Endothelial cell of umbilical vein (primary cell): ENCODE results near the gene APBB2. TPM values are rescaled to one million over a fixed set of nuclear protein-coding genes. Genes with fewer than 3 reads are reported as not detected.
"Not testable (repeated sequence)": the region's sequence is repeated elsewhere in the genome, so short reads cannot be mapped to it uniquely, and the experiment has no call there.

ENCODE experiments used
- BruUV-seq: library from RNA; stranded (reverse); fragments of 400-500 nt; replicated peaks from 2 replicates; lab custom pipeline; 2021; lab: Mats Ljungman, UMichigan
- CTCF ChIA-PET: fragments of 300-600, 350-600 bp; sonication (Branson Sonifier 250); formaldehyde crosslinking; loops from one replicate; lab custom pipeline; 2021; ENCODE audit warnings: antibody characterized with exemption, inconsistent platforms; lab: Charles Lee
- POLR2A ChIA-PET: fragments of 300-600, 350-600 bp; sonication (Branson Sonifier 250); formaldehyde crosslinking; loops from one replicate; lab custom pipeline; 2021; ENCODE audit warnings: antibody characterized with exemption, inconsistent platforms; lab: Charles Lee
- DNase-seq: peaks from one replicate; pipeline ENCODE4 v3.0.0-alpha.2; 2011; ENCODE audit warnings: low read depth, low spot score
- FAIRE-seq: peaks from 2 replicates; lab custom pipeline; 2011; peaks lifted over from hg19 to GRCh38; lab: Jason Lieb, UNC
- H2AFZ ChIP-seq: 2 replicates; pipeline ENCODE4 v1.6.0; 2012; ENCODE audit warnings: low read depth, low read length, control low read depth, inconsistent platforms
- H3K27ac ChIP-seq: 2 replicates; pipeline ENCODE4 v1.5.1; 2011; ENCODE audit warnings: low read depth, mild to moderate bottlenecking, control low read depth, low read length, moderate library complexity; ENCODE audit not compliant: insufficient read depth
- H3K27me3 ChIP-seq, 2 experiments: 2 replicates each; pipeline versions ENCODE4 v1.6.0 to v1.6.1; 2011; ENCODE audit warnings: low read length in 2 of 2, mixed read lengths in 1 of 2; ENCODE audit not compliant: control insufficient read depth in 2 of 2, insufficient read depth in 2 of 2
- H3K36me3 ChIP-seq, 2 experiments: 2 replicates in 1 of 2; 3 replicates in 1 of 2; pipeline ENCODE4 v1.5.1; 2011; ENCODE audit warnings: low read length in 2 of 2, mild to moderate bottlenecking in 1 of 2, moderate library complexity in 1 of 2; ENCODE audit not compliant: control insufficient read depth in 2 of 2, insufficient read depth in 2 of 2; ENCODE audit errors: extremely low read depth in 1 of 2
- H3K4me1 ChIP-seq: 3 replicates; pipeline ENCODE4 v1.5.1; 2011; ENCODE audit warnings: mild to moderate bottlenecking, low read length; ENCODE audit not compliant: control insufficient read depth, insufficient read depth; ENCODE audit errors: extremely low read depth
- H3K4me2 ChIP-seq: 2 replicates; pipeline ENCODE4 v1.6.1; 2011; ENCODE audit warnings: low read length, control low read depth, mixed read lengths; ENCODE audit not compliant: insufficient read depth
- H3K4me3 ChIP-seq, 3 experiments: fragments of 200-600 bp in 1 of 3; sonication (generic), shearing (Covaris generic) in 1 of 3; replicated peaks in 1 of 3; 2 replicates each; pipeline ENCODE4 v1.5.1; 2011 to 2016; ENCODE audit warnings: control low read depth in 3 of 3, low read length in 3 of 3, mild to moderate bottlenecking in 2 of 3, inconsistent platforms in 1 of 3, low read depth in 1 of 3, moderate library complexity in 1 of 3; ENCODE audit not compliant: insufficient read depth in 1 of 3
- H3K79me2 ChIP-seq: 2 replicates; pipeline ENCODE4 v1.6.0; 2012; ENCODE audit warnings: low read length, inconsistent platforms; ENCODE audit not compliant: control insufficient read depth, insufficient read depth
- H3K9ac ChIP-seq: replicated peaks from 2 replicates; pipeline ENCODE3; 2011; ENCODE audit warnings: low read length, control low read depth; ENCODE audit not compliant: insufficient read depth; ENCODE audit errors: extremely low read depth
- H3K9me1 ChIP-seq: replicated peaks from 3 replicates; pipeline ENCODE4 v1.6.0; 2011; ENCODE audit warnings: mild to moderate bottlenecking, low read length; ENCODE audit not compliant: control insufficient read depth, insufficient read depth; ENCODE audit errors: extremely low read depth
- H3K9me3 ChIP-seq: replicated peaks from 2 replicates; pipeline ENCODE4 v1.5.1; 2012; ENCODE audit warnings: low read length, inconsistent platforms; ENCODE audit not compliant: control insufficient read depth, insufficient read depth
- H4K20me1 ChIP-seq: replicated peaks from 2 replicates; pipeline ENCODE3; 2011; ENCODE audit warnings: mild to moderate bottlenecking, low read length; ENCODE audit not compliant: control insufficient read depth, insufficient read depth; ENCODE audit errors: extremely low read depth
- FOS ChIP-seq: IDR thresholded peaks from 2 replicates; pipeline ENCODE4 v1.6.1; 2011; ENCODE audit warnings: mild to moderate bottlenecking, low read length, moderate library complexity, borderline replicate concordance; ENCODE audit not compliant: insufficient read depth
- MAX ChIP-seq: IDR thresholded peaks from 2 replicates; pipeline ENCODE4 v1.6.1; 2011; ENCODE audit not compliant: insufficient read depth, insufficient read length
- POLR2A ChIP-seq: IDR thresholded peaks from 2 replicates; pipeline ENCODE4 v1.6.1; 2012; ENCODE audit warnings: low read depth, mild to moderate bottlenecking, control low read depth, low read length
- POLR2AphosphoS5 ChIP-seq: IDR thresholded peaks from 2 replicates; pipeline ENCODE4 v1.6.1; 2012; ENCODE audit warnings: low read depth, mild to moderate bottlenecking, control low read depth, low read length, moderate library complexity; ENCODE audit not compliant: insufficient read depth
- dilution Hi-C: fragments of 300-500 bp; cut with MboI; formaldehyde crosslinking; loops from one replicate; pipeline ENCODE4 v1.15.0; 2019; ENCODE audit warnings: low sequenced_read_pairs; ENCODE audit not compliant: extremely low pct_ligation_motif_present
- intact Hi-C: fragments of 100-400 bp; cut with micrococcal nuclease; formaldehyde crosslinking; loops from one replicate; pipeline ENCODE4 v1.10.0; 2022
- polyA plus RNA-seq, 4 experiments: library from polyadenylated mRNA; depleted of rRNA in 3 of 4; stranded (reverse) in 3 of 4; unstranded in 1 of 4; fragments of >200 nt; gene quantifications; 2 replicates each; pipeline versions ENCODE4 v1.2.1 to v1.2.3, GENCODE V29; 2011 to 2012; ENCODE audit warnings: missing spikeins in 1 of 4
- total RNA-seq: library from RNA; stranded (reverse); gene quantifications from 2 replicates; pipeline ENCODE4 v1.2.3, GENCODE V29; 2021

Gene APBB2
- total and polyA plus RNA-seq, 2 donors (not counting 3 experiments of a cell fraction or from before 2014, with no cell fraction given) = 79.8 to 124 TPM

GRCh38 chr4:41154010-41154813, 60.1 kb downstream of the APBB2 start:
- dilution Hi-C loops = no loop called here
- no peaks in the 10 kb centered on the region for H4K20me1 ChIP-seq
- POLR2A ChIA-PET = interaction anchor here (1.4 to 1.8 kb wide), 2 partner anchors 51 to 60 kb away, joined by 3 to 5 read pairs; partner anchors contain the start of gene APBB2
- H3K79me2 ChIP-seq = peaks cover 95% of the 10 kb centered on the region
- no peaks in the 10 kb centered on the region for H3K36me3 ChIP-seq
- H2AFZ ChIP-seq = no peak overlapping the region
- no peaks in the 10 kb centered on the region for H3K9me3 ChIP-seq
- CTCF ChIA-PET = interaction anchor here (0.7 to 4.0 kb wide), 11 partner anchors 11 to 226 kb away, joined by 3 to 21 read pairs (median 6); partner anchors contain the start of gene APBB2
- no peaks in the 10 kb centered on the region for H3K9me1 ChIP-seq
- TF ChIP-seq FOS = no peak
- TF ChIP-seq POLR2AphosphoS5 = no peak
- peak overlapping the region; percentile 92 for H3K27ac ChIP-seq
- H3K9ac ChIP-seq = peak overlapping the region; percentile 80
- no peak overlapping the region for H3K4me3 ChIP-seq
- peaks cover 52% of the 10 kb centered on the region for H3K4me1 ChIP-seq
- H3K27me3 ChIP-seq = no peaks in the 10 kb centered on the region
- FAIRE-seq = no peak
- H3K4me2 ChIP-seq = peak overlapping the region; percentile 82
- BruUV-seq = no TSS peak
- DNase-seq = peak; percentile 59
- intact Hi-C loops = no loop called here

GRCh38 chr4:41150401-41150800, 63.9 kb downstream of the APBB2 start:
- Histone ChIP-seq H3K4me2 (no peak overlapping the region), H3K79me2 (peaks cover 97% of the 10 kb centered on the region), H2AFZ (no peak overlapping the region), H3K9me1 (no peaks in the 10 kb centered on the region), H3K9ac (no peak overlapping the region), H3K36me3 (no peaks in the 10 kb centered on the region), H3K27me3 (no peaks in the 10 kb centered on the region), H3K4me3 (no peak overlapping the region), H3K9me3 (no peaks in the 10 kb centered on the region), H3K27ac (no peak overlapping the region), H4K20me1 (no peaks in the 10 kb centered on the region), H3K4me1 (peaks cover 34% of the 10 kb centered on the region)
- TF ChIP-seq POLR2A (no peak), MAX (no peak)
- intact Hi-C loops = no loop called here
- DNase-seq = no peak
- BruUV-seq = no TSS peak
- CTCF ChIA-PET = no interaction called here
- FAIRE-seq = no peak
- dilution Hi-C loops = no loop called here
- POLR2A ChIA-PET = no interaction called here

- H3K27ac ChIP-seq, H3K36me3 ChIP-seq, H3K9me1 ChIP-seq, H3K4me2 ChIP-seq, FAIRE-seq, intact Hi-C loops, dilution Hi-C loops, BruUV-seq, H2AFZ ChIP-seq, H3K4me3 ChIP-seq, H3K9ac ChIP-seq, H3K27me3 ChIP-seq, H3K9me3 ChIP-seq, H4K20me1 ChIP-seq, POLR2A ChIA-PET, DNase-seq: not testable (repeated sequence)
- Histone ChIP-seq H3K4me1 (peaks cover 34% of the 10 kb centered on the region), H3K79me2 (peaks cover 97% of the 10 kb centered on the region)
- CTCF ChIA-PET = interaction anchor here (1.6 kb wide), 1 partner anchor 55 kb away, joined by 5 read pairs; no protein-coding TSS in a partner anchor
These were observed 64.8 kb downstream of the APBB2 start for GRCh38 chr4:41149568-41149967.
